GM19395 (cell line): ENCODE measurements around the gene HOXD4.
A peak's percentile ranks its signal among the peaks of the same experiment; 100 is the strongest.

Experiments used
- ATAC-seq: cut with Tn5 transposase; IDR thresholded peaks from one replicate; pipeline ENCODE4 v1.9.1; 2021; ENCODE audit warnings: mild to moderate bottlenecking, moderate library complexity; ENCODE audit not compliant: unreplicated experiment

Gene HOXD4

GRCh38 chr2:176139661-176140512 is 11.5 kb upstream of the HOXD4 start:
- ATAC-seq: no peak

- peak; percentile 91 for ATAC-seq
These were observed 10.6 kb upstream of the HOXD4 start for GRCh38 chr2:176140513-176141317.

GRCh38 chr2:176142281-176142680 is 9.1 kb upstream of the HOXD4 start:
- ATAC-seq: no peak

GRCh38 chr2:176145085-176145969 is 6.0 kb upstream of the HOXD4 start:
- ATAC-seq: no peak

- no peak for ATAC-seq
These were observed 5.2 kb upstream of the HOXD4 start for GRCh38 chr2:176146101-176146500.

GRCh38 chr2:176146645-176147044 is 4.7 kb upstream of the HOXD4 start:
- no peak for ATAC-seq

DNA sequence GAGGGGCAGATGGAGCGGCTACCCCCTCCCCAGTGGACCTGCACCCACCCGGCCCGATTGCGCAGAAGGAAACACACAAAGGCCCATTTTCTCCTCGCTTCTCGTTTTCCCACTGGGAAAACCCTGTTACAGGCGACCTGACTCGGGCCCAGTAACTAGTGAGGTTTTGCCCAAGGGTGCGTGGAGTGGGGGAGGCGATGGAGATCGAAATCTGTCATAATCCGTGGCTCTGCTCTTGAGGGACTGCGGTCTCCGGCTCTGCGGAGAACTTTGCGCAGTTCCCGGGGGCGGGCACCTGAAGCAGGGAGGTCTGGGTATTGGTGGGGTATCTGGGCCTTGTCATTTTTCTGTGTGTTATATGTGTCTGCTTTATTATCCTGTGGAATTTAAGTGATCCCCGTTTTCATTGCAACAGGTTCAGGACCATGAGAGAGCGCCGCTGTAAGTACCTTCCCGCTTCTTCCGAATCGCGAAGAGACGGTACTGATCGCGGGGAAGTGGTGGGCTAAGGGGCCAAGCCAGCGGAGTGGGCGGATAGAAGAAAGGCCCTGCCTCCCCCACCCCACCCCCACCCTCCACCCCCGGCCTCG is 4.0 kb upstream of the HOXD4 start:
- ATAC-seq: no peak

DNA sequence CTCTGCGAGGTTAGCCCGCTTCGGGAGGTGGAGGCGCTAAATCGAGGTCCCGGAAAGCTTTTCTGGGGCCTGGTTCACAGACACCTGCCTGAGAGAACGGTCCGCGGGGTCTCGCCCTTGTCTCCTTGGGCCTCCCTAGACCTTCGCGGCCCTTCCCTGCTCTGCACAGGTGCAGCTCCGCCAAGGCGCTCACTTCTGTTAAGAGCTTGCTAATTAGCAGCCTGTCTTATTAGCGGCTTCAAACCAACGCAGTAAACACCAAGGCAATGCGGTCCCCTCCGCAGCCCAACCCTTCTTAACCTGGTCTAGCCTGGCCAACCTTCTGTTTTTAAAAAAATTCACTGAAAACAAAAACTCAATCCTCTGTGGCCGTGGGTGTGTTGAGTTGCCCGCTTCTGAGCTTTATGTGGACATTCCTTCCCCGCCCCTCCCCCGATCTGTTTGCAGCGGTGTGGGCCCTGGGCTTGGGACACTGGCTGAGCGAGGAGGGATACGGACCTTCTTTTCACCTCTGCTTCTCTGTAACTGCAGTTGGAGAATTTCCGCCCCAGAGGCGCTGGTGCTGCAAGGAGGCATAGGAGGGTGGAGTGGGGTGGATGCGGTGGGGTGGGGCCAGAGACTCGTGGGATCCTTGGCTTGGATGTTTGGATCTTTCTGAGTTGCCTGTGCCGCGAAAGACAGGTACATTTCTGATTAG is 3.4 kb upstream of the HOXD4 start:
- ATAC-seq: no peak

GRCh38 chr2:176148751-176149421 is 2.5 kb upstream of the HOXD4 start:
- ATAC-seq: no peak

DNA sequence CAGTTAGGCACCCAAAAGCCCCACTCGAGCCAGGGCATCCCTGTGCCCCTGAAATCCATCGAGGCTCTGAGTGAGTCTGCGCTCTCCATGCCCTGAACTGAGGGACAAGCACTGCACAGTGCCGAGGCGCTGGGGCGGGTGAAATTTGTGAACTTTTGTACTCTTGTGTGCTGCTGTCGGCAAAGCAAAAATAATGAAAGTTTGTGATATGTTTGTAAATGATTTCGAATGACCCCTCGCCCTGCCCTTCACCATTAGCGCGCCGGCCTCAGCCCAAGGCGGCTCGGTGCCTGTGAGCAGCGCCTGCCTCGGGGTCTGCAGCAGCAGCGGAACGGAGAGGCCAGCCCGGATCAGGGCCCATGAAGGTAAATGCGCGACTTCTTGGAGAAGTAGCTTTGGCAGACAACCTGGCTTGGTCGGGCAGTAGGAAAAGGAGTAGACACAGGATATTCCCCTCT is 1.8 kb upstream of the HOXD4 start:
- ATAC-seq: no peak

DNA sequence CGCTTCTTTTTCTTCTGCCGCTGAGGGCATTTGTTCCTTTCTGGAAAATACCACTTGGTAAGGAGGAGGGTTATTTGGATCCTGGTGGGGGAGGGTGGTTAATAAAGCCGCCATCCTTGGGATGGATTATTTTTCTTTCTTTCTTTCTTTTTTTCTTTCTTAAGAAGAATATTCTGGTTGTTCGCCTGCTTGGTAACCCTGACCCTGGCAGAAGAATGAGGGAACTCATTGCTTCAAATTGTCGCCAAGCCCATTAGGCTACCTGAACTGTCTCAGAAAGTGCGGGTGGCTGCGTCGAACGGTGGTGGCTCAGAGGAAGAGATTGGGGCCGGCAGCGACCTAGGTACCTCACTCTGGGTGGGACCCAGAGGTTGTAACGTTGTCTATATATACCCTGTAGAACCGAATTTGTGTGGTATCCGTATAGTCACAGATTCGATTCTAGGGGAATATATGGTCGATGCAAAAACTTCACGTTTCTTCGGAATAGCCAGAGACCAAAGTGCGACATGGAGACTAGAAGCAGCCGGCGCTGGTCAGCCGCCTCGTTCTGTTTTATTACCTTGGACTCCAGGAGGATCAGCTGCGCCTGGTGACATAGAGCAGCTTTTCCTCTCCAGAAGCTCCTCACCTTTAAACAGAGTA is 1.3 kb upstream of the HOXD4 start:
- ATAC-seq: no peak

GRCh38 chr2:176150584-176151441 is 537 bp upstream of the HOXD4 start:
- ATAC-seq: no peak

DNA sequence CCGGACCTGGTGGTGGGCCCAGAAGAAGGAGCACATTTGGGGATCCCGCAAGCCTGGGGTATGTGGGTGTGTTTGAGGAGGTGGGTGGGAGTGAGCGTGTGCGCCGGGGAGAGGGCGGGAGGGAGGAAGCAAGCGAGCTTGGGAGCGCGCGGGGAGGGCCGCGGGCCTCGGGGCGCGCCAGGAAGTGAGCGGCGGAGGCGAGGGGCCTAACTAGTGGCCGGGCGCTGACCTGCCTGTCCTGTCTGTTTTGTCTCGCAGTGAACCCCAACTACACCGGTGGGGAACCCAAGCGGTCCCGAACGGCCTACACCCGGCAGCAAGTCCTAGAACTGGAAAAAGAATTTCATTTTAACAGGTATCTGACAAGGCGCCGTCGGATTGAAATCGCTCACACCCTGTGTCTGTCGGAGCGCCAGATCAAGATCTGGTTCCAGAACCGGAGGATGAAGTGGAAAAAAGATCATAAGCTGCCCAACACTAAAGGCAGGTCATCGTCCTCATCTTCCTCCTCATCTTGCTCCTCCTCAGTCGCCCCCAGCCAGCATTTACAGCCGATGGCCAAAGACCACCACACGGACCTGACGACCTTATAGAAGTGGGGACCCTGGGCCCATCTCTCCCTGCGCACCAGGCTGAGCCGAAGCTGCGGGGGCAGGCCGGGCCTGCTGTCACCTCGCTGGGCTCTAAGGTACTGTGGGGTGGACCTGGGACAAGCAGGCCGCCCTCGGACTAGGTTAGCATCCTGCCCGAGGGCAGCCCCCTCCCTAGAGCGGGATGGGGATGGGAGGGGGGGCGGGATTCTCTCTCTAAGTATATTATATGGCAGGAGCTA is 1.2 kb downstream of the HOXD4 start:
- ATAC-seq: no peak

- ATAC-seq: no peak
These were observed 3.4 kb downstream of the HOXD4 start for GRCh38 chr2:176154576-176155252.

GRCh38 chr2:176155356-176156044 is 4.2 kb downstream of the HOXD4 start:
- no peak for ATAC-seq

DNA sequence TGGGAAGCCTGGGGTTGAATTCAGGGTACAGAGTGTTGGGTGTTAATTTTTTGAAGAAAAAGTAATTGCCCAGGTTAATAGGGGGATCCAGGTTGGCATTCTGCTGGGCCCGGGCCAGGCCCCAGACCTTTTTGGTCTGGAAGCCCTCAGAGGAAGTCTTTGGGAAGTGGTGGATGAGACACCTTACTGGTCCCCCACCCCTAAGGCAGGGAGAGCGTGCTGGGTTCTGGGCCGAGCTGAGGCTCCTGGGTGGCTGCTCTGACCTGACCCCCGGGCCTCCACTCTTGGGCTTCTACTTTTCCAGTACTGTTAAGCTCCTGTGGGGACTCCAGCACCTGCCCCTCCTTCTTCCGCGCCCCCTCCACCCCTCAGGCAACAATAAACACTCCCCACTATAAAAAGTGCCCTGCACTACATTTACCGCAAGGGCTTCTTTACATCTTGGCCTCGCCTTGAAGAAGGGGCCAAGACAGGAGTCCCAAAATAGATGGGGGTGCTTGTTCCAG is 5.0 kb downstream of the HOXD4 start:
- ATAC-seq: no peak
